HG03354 (cell line): Measurements from ENCODE around the gene JARID2.

Source experiments
- ATAC-seq: cut with Tn5 transposase; IDR thresholded peaks from one replicate; pipeline ENCODE4 v1.9.1; 2021; ENCODE audit warnings: mild to moderate bottlenecking; ENCODE audit not compliant: unreplicated experiment, poor library complexity, severe bottlenecking

Gene JARID2

DNA sequence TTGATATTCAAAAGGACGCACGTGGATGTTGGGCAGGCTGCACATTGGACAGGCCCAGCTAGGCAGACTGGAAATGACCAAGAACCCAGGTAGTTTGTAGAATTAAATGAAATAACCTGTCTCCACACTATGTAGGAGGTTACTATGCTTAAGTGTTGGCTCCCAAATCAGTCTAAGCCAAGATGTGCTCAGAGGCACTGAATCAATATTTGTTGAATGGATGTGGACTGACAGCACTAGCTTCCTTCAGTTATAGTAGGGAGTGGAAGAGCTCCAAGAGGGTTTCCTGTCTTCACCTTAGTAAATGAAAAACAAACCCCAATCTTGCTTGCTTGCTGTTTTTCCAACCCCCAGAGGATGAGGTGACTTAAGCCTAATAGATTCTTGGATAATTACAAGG, 180.5 kb downstream of the JARID2 start:
- no peak for ATAC-seq

DNA sequence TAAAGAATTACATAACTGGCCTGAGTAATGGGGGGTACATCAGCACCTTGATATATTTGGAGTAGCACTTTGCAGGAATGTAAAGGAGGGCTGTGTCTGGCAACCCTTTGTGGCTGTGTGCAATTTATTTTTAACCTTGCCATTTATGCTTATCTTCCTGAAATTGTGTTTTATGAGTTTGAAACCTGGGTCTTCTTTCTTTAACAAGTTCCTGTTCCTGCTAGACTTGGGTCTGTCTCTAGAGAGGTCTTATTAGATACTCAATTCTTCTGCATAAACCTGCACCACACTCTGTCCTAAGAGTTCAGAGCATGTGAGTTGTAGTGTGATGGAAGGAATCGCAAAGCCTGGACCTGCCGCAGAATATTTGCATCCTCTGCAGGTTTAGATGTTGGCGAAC, 181.0 kb downstream of the JARID2 start:
- no peak for ATAC-seq

DNA sequence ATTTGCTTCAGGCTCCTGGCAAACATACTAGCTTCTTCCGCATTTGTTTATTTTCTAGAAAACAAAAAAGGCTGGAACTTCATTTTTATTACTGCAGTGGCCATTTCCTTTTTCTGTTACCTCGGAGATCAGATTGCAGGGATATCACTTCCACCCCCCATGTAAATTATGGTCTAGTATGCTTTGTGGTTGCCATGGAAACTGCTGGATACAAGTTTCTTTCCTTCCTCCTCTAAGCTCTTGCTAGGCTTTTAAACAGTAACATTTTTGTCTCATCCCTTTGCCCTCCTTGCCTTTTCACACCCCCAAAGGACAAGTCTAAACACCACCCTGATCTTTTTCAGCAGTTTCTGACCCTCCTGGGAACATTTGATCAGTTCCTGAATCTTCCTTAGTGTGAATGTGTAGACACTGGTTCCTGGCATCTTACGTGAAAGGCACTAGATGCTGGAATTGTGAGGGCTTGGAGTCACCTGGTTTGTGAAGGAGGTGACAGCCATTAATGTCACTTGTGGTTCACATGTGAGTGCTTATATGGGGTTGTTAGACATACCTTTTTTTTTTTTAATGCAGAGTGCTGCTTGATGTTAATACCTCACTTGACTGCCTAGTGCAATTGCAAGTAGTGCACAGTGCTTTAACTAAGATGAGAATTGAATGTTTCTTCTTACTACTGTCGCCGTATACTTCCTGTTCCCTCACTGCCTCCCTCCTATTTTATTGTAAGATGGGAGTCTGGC, 181.6 kb downstream of the JARID2 start:
- ATAC-seq: no peak

DNA sequence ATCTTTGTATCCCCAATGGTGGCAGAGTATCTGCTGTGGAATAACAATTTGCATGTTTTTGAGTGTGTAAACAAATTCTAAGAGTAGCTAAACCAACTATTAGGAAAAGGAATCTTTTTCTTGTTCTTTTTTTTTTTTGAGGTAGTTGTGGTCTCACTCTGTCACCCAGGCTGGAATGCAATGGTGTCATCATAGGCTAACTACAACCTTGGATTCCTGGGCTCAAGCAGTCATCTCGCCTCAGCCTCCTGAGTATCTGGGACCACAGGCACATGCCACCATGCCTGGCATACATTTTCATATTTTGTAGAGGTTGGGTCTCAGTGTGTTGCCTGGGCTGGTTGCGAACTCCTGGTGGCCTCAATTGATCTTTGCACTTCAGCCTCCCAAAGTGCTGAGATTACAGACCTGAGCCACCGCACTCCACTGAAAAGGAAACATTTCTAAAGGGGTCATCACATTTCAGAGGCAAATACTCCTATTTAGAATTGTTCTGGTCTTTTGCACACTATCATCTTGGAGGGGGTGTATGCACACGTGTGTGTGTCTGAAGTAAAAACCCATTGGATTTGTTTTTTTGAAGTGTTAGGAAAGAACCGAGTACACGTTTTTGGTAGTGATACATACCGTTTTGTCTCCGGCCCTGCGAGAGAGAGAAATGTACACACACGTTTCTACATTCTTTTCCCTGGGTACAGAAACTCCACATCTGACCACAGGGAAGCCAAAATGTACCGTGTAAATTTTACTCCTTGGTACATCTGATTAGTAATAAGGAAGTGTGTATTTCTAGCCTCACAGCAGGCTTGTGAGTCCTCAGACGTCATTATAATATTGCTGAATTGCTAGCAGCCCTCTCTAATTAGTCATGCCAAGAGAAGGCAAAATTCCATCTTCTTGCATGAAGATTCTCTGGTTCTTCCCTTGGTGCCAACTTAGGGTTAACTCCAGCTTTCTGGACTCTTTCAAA, 183.6 kb downstream of the JARID2 start:
- ATAC-seq: no peak

- no peak for ATAC-seq
Observed at GRCh38 chr6:15430186-15430585, 184.3 kb downstream of the JARID2 start.

GRCh38 chr6:15430931-15431405, 185.1 kb downstream of the JARID2 start:
- no peak for ATAC-seq

GRCh38 chr6:15431762-15432483, 186.1 kb downstream of the JARID2 start:
- no peak for ATAC-seq

- no peak for ATAC-seq
Observed at GRCh38 chr6:15433511-15433861, 187.6 kb downstream of the JARID2 start.

- no peak for ATAC-seq
Observed at GRCh38 chr6:15434263-15434662, 188.4 kb downstream of the JARID2 start.

GRCh38 chr6:15434823-15435380, 189.0 kb downstream of the JARID2 start:
- ATAC-seq: peak; percentile 55

DNA sequence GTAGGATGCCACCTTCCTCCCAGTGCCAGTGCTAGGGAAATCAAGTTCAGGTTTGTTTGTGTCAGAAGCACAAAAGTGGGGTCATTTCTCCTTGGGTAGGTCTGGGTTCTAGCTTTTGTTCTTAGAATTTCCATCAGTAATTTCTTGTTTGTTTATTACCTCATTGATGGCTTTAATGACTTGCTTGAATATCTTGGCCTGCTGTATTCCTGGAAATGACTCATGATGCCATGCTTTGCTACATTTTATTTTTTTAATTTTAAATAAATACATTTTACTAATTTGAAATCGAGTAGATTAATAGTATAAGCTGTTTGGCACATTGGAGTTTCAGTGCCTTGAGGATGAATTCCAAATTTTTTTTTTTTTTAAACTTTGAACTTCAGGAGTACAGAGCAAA, 189.6 kb downstream of the JARID2 start:
- ATAC-seq: no peak

DNA sequence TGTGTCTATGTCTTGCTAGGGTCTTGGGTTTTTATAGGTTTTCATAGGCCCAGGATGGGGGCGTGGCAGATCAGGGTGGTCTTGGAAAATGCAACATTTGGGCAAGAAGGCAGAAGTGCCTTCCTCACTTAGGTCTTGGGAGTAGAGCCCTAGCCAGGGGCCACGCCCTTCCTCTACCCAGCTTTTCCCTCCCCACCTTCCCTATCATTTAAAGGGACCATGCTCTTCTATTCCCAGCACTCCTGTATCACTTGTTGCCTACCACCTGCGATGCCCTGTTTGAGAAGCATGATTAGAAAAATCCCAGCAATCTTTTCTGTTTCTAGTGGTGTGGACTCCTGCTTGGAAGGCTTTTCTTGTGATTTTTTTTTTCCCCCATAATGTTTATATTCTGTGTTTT, 190.6 kb downstream of the JARID2 start:
- ATAC-seq: no peak

- no peak for ATAC-seq
Observed at GRCh38 chr6:15437090-15437635, 191.3 kb downstream of the JARID2 start.

GRCh38 chr6:15439410-15440025, 193.6 kb downstream of the JARID2 start:
- no peak for ATAC-seq

- no peak for ATAC-seq
Observed at GRCh38 chr6:15440040-15440439, 194.2 kb downstream of the JARID2 start.

DNA sequence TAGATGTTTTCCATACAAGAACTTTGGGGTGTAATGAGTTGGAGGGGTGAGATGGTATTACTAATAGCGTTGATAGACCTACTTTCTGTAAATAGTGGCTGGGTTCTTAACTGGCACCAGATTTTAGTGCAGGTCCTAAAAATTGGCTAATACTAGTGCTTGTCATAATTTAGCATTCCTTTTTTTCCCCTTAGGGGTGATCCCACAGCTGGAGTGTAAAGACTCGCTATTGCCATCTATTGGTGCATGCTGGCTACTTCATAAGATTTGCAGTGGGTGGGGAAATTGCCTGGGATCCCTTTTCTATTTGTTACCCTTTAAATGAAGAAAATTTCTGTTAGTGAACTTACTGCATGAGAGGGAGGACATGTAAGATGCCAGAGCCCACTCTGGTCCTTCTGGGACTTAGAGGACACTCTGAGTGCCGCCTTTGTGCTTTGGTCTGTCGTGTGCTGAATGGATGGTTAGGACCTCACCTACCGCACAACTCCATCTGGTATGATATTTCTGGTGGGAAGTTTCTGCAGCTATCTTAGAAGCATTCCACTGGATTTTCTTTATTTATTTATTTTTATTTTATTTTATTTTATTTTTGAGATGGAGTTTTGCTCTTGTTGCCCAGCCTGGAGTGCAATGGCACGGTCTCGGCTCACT, 195.5 kb downstream of the JARID2 start:
- ATAC-seq: peak; percentile 46

DNA sequence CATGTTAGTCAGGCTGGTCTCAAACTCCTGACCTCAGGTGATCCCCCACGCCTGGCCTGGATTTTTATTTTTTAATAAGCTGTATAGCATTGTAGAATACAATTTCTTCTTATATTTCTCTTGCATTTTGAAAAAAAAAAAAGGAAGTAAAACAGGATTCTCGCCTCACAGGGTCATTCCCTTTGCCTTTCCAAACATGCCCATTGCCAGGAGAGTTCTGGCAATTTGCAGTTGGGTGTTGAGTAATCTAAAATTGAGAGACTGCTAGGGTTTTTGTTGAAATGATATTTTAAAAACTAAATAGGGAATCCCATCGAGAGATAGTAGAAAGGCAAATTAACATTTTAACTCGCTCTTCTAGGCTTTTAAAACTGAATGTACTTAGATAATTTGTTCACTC, 196.1 kb downstream of the JARID2 start:
- no peak for ATAC-seq

GRCh38 chr6:15442467-15442866, 196.6 kb downstream of the JARID2 start:
- no peak for ATAC-seq
